ENCODE data around the gene AQR.
"Not testable (repeated sequence)": the region's sequence is repeated elsewhere in the genome, so short reads cannot be mapped to it uniquely, and the experiment has no call there.

The AQR gene

DNA sequence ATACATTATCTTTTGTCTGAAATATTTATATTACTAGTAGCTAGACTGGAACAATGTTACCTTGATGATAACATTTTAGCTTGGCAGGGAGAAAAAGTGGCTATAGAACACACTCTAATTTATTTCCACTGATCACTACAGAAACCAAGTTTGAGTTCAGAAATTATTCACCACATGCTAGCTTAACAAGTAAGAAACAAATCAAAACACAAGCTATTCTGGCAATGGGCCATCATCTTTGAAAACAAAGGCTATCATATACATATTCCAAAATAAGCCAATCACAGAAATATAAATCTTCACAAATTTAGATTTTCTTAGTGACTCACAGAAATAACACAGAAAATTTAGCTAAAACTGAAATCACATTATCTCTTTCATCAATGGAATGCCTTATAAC, 17.1 kb downstream of the AQR start:
- DNase-seq, result no peak

DNA sequence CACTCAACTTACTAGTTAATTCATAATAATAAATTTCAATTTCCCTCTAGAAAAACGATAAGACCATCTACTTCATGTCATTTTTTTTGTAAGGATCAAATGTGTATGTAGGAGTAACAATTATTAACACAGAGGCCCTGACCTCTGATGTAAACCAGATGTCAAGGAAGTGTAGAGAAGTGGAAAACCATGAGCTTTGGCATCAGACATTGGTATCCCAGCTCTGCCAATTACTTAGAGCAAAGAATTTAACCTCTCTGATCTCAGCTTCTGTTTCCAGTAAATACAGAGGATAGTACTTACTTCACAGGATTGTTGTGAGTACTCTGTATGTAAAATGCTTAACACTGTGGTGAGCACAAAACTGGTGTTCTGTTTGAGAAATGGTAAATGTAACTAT, 17.5 kb downstream of the AQR start:
- no peak for DNase-seq

DNA sequence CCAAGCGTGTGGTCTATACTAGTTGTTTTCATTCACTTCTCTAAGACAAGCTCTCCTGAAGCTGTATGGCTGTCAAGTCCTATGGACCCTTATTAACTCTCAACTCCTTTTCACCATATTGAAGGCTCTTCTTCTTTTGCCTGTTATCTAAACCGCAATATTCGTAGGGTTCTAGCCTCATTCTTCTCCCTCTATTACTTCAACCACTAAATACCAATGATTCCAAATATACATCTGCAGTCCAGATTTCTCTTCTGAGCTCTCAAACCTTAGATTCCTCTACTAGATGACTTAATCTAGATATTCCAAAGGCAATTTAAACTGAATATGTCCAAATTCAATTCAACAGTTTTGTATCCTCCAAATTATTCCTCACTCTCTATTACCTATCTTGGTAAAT, 24.6 kb downstream of the AQR start:
- no peak for DNase-seq

DNA sequence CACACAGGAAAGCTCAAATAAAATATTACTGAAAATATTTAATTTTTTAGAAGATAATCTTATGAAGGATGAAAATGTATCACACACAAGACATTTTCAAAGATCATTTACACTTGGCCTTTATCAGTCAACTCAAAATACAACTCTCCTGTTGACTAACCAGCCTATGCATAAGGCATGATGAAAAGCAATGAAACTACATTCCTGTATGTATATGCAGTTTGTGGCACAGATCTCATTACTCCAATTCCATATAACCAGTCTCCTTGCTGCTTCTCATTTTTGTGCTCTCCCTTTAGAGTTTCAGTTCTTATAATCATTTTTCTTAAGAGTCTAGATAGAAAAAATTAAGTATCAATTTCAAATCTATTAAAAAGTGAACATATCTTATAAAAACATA, 25.8 kb downstream of the AQR start:
- DNase-seq, result no peak

DNA sequence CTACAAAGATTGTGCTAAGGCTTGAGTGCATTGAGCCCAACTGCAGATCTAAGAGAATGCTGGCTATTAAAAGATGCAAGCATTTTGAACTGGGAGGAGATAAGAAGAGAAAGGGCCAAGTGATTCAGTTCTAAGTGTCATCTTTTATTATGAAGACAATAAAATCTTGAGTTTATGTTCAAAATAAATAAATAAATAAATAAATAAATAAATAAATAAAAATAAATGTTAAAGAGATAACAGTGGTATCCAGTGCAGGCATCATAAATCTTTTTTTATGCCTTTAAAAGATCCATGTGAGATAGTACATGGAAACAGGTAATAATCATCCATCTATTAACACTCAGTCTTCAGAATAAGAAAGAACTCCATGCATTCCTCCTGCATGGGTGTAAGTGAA, 26.3 kb downstream of the AQR start:
- DNase-seq, result not testable (repeated sequence)

DNA sequence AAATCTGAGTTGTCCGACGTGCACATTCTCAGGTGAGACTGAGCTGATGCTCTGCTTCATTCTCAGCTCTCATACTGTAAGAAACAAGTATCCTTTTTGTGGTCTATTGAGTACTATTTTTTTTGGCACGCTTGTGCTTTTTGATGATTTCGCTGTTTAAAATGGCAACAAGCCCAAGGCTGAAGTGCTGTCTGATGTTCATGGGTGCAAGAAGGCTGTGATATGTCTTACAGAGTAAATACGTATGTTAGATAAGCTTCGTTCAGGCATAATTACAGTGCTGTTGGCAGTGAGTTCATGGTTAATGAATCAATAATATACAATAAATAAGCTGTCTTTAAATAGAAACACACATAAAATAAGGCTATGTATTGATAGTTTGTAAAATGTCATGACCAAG, 27.2 kb downstream of the AQR start:
- DNase-seq, result peak; percentile 60

DNA sequence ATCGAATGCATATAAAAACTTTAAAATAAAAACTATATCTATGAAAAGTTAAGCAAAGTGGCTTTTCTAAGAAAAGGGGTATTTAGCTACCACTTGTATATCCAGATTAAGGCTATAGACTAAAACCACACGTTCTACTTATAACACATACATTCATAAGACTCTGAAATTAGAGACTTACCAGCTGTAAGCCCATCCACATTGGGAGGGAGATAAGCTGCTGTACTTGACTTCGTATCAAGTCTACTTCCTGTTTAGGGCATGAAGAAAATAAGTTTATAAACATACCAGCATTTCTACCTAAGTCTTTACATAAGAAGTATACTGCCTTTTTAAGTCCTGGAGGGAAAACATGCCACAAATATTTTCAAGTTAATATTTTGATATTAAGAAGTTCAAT, 27.7 kb downstream of the AQR start:
- no peak for DNase-seq

DNA sequence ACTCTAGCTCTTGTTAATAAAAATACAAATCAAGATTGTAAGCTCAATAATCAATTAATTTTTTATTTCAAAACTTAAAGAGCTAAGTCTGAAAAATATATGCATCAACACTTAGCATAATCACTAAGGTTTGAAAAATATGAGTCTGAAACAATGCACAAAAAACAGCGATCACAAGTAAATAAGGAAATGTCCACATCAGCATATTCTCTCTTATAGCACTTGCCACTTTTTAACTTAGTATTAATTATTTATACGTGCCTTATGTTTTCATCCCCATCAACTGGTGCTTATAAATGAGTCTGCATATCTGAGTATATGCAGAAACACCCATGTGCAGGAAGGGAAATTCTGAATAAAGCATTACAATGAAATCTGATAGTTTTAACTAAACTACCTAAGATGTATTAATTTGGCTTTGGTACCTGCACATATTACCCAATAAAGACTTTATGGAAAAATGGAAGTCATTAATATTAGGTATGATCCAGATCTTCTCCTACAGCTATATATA, 28.3 kb downstream of the AQR start:
- no peak for DNase-seq

DNA sequence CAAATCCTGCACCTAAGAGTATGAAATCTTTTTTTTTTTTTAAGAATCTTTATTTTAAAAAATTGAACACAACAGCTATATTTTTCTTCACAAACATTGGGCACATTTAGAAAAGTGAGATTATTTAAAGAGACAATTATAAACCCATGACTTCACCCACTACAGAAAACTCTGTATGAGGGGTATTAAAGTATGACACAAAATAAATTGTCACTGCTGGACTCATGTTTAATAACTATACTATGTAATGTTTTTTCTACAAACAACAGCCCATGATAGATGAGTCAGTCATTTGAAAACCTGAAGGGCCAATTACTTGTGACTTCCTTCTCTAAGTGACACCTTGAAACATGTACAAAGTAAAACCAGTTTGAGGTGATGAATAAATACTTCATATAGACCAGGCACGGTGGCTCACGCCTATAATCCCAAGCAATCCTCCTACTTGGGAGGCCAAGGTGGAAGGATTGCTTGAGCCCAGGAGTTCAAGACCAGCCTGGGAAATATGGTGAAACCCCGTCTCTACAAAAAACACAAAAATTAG, 36.0 kb downstream of the AQR start:
- DNase-seq, result no peak

DNA sequence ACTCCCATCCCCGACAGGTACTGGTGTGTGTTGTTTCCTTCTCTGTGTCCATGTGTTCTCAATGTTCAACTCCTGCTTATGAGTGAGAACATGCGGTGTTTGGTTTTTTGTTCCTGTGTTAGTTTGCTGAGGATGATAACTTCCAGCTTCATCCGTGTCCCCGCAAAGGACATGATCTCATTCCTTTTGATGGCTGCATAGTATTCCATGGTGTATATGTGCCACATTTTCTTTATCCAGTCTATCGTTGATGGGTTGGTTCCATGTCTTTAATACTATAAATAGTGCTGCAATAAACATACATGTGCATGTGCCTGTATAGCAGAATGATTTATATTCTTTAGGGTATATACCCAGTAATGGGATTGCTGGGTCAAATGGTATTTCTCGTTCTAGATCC, 41.2 kb downstream of the AQR start:
- not testable (repeated sequence) for DNase-seq

DNA sequence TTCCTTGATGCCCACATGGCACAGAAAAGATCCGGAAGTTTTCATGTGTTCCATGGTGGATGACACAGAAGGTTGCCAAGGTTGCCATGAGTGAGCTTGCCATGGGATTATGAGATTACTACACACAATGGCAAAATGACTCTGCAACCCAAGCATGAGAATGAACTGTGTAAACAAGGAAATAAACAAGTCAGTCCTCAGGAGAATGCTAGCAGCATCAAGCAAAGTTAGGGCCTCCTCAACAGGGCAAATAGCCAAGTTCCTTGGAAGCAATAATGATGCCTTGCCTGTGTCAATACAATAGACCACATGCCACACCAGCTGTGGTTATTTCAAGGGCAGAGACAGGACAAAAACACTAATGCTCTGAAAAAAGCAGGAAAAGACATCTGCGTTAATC, 41.8 kb downstream of the AQR start:
- DNase-seq, result no peak

DNA sequence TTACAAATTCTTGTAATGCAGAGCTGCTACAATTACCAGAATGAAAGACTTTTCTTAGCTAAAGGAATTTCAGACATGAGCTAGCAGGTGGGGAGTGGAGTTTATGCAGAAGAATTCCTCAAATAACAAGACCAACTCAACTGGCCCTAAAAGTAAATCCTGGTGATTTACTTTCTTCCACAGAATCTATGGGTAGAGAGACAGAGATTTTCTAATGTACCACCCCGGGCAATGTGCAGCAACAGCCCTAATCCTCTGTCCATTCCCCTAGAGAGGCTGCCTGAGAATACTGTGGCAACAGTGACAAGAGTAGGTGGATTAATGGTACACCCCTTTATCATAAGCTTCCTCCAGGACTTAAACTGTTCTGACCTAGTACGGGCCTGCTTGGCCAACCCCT, 55.2 kb downstream of the AQR start:
- DNase-seq, result no peak

DNA sequence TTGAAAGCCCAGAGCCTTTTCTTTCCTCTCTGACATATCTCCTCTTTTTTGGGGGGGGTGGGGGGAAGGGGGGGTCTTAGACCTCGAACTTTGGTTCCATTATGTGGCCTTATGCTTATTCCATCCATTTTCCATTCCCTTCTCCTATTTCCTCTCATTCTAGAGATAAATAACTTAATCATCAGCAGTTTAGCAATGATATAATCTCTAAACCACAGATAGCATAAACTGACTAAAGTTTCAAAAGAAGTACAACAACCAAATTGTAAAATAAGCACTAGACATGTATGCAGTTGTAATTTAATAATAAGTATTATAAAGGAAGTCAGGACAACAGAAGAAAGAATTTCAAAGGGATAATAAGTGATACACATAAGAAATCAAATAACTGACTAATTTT, 64.5 kb downstream of the AQR start:
- no peak for DNase-seq

DNA sequence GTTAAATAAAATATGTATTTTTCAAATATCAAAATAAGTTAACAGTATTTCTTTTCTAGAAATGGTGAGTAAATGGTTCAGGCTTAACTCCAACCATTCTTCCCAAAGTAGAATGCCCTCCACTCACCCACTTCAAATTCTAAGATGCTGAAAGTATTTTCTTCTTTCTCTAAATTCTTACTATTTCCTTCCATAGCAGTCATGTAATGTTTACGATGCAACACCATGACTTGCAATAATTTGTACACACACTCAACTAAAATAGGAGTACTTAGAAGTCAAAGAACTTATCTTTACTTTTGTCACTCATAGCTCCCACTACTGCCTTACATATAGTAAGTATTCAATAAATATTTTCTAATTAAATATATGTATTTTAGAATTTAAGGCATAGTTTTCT, 65.0 kb downstream of the AQR start:
- no peak for DNase-seq

DNA sequence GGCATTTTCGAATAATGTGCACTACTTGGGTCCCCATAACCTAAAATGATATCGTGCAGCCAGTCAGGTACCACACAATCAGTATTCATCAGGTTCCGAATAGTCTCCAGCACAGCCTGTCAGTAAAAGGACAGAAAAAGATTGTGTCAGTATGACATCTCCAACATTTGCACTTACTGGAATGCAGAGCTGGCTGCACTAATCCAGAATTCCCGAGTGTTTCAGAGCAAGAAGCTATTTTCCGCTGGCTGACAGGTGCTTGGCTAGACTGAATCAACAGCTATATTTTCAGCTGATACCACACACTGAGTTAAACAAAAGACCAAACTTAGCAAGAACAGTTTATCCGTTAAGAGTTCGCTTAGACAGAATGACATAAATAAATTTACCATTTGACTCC, 68.8 kb downstream of the AQR start:
- no peak for DNase-seq

DNA sequence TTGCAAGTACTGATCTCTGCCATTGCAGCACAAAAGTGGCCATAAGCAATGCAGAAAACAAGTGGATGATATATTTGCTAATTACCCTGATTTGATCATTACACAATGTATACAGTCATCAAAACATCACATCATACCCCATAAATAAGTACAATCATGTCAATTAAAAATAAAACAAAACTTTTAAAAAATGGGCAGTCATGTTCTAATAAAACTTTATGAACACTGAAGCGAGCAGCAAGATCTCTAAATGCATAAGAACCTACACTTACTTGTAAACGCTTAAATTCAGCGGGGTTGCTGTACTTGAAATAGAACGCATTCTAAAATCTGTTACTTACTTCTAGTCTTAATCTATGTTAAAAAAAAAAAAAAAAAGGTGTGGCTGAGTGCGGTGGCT, 73.4 kb downstream of the AQR start:
- DNase-seq, result no peak

DNA sequence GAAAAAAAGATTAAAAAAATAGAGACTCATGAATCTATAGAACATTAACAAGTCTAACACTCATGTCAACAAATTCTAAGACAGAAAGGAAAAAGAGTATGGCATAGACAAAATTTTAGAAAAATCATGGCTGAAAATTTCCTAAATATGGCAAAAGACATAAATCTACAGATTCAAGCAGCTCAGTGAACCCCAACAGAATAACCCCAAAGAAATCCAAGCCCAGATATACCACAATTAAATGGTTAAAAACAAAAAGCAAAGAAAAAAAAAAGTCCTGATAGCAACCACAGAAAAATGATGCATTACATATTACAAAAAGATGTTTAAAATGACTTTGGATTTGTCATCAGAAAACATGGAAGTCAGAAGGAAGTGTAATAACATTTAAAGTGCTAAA, 75.6 kb downstream of the AQR start:
- no peak for DNase-seq

DNA sequence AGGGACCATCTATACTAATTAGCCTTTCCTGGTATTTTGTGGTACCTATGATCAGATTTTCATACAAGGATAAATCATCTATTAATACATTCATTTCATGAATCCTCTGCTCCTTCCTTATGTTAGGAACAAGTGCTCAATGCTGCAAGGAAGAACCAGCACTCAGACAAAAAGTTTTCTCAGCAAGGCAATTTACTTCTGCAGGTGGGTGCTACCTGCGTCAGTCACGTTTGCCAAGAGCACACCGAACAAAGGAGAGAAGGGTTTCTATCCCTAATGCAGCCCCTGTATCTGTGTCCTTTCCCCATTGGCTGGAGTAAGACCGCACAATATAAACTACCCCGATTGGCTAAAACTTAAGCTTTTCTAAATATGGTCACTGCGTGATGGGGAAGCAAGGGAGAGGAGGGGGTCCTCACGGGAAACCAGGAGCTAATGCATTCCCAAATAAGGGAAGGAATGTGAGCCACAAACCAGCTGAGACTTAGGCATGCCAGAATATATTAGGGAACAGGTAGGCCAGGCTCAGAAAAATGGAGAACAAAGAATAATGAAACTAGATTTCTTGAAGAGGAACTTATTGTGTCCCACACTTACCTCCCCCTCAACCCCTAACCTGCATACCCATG, 76.5 kb downstream of the AQR start:
- no peak for DNase-seq

DNA sequence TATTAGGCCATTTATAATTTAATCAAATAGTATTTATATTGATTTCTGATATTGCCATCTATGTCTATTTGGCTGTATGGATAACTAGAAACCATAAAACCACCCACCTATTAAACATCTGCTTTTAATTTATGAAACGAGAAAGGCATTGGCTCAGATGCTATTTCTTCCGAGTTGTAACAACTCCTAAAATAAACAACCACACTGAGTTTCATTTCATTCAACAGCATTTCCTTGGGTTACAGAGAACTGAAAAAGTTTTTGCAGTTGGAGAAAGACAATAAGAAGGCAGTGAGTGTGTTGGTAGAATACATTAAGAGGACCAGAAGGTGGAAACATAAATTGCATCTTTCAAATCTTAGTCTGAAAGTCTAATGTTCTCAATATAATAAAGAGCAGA, 79.1 kb downstream of the AQR start:
- no peak for DNase-seq

DNA sequence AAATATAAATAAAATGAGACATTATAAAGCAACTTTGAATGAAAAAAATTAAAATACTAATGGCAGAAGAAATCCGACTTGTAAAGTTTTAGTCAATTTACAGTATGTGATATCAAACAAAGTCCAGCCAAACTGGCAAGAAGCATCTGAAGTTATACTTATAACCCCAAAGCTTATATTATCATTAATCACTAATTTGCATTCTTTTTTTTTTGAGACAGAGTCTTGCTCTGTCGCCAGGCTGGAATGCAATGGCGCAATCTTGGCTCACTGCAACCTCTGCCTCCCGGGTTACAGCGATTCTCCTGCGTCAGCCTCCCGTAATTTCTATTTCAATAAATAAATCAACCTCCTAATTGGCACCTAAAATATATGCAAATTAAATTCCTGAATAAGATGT, 80.1 kb downstream of the AQR start:
- DNase-seq, result no peak

DNA sequence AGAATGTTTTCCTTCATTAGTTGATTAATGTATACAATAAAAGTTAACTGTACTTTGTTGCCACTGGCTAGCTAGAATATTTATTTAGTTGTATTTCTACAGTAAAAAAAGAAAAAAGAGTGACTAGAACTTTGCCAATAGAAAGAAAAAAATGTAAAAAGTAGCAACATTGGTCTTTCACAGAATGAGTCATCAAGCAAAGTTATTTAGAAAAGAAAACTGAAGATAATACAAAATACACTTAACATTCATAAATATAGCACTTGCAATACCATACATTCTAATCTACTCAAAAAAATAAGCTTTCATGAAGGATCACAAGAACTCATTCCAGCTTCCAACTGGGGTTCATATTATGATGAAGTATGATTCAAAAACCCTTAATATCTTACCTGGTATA, 83.4 kb downstream of the AQR start:
- DNase-seq, result no peak

DNA sequence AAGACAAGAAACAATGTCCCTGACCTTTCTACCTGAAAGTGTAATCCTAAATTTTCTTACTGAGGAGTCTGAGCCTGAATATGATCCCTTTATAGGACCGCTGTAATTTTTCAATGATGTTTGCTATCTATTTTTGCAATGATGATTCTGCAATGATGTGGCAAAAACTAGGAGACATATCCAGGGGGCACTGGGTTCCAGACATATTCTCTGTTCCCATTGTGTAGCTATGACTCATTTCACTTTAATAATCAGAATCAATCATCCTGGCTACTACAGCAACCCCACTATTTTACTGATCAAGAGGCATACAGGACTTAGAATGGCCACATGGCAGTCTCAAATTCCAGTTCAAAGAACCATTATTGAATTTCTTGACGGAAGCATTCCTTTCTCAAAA, 85.9 kb downstream of the AQR start:
- DNase-seq, result no peak

DNA sequence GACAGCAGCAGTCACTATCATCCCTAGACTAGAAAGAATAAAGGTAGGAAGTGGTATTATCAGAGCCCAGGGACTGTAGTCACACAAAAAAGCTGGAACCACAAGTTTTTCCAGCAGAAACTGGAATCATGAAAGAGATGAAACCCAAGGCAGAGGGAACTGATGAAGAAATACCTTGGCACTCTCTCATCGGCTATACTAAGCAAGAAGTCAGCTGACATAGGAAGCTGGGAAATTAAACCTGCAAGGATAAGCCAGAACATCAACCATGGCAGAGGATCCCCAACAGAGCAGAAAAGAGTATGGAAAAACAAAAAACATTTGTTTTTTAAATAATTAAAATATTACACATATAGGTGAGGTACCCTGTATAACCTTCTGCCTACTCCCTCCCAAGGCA, 86.5 kb downstream of the AQR start:
- no peak for DNase-seq

DNA sequence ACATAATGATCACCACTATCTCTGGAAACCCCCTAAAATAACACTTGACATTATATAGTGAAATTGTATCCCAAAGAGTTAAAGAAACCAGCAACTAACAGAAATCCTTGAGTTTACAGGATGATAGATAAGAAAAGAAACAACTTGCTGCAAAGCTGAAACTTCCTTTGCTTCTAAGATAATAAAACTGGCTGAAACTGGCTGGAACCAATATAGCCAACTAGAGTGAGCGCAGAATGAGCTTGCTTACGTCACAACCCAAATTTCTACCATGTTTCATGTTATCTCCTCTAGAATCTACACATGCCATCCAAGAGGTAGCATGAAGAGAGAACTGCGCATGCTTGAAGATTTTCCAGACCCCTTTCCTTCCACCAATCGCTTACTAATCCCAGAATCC, 90.4 kb downstream of the AQR start:
- no peak for DNase-seq

DNA sequence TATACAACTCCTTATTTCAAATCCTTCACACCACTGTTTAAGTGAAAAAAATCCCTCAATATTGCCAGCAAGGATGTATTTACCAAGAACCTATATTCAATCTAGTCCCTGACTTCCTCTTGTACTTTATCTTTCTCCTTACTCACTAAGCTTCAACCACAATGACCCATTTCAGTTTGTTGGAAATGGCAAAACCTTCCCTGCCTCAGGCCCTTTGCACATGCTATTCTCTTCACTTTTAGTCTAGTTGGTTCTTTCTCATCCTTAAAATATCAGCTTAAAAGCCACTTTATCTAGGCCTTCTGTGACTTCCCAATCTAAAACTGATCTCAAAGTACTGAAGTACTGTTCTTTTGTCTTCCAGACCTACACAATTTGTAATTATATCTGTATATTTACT, 92.9 kb downstream of the AQR start:
- no peak for DNase-seq

DNA sequence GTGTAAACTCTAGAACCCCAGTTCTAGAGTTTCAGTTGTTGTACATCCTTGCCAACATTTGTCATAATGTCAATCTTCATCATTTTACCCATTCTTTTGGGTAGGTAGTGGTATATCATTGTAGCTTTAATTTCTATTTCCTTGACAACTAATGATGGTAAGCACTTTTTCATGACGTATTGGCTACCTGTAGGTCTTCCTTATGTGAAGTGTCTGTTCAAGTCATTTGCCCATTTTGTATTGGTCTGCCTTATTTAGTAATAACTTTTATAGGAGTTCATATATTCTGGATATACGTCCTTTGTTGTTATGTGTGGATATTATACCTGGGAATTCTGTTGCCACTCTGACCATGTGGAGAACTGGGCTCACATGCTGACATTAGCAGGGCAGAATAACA, 100.4 kb downstream of the AQR start:
- no peak for DNase-seq

Measured in DMS79 treated with DMSO at 0.1 percent for 48 hours (cell line).